H9 (cell line): ENCODE measurements around the gene GIGYF1. TPM values are rescaled to one million over a fixed set of nuclear protein-coding genes. Genes with fewer than 3 reads are reported as not detected.

ENCODE experiments used
- DNase-seq: peaks from one replicate; pipeline ENCODE4 v3.0.0-alpha.2; 2017
- H2AFZ ChIP-seq: one replicate; pipeline ENCODE4 v1.6.1; 2013; ENCODE audit warnings: mild to moderate bottlenecking, low read length, control low read depth, moderate library complexity
- H2AK5ac ChIP-seq: 2 replicates; pipeline ENCODE4 v1.6.1; 2013; ENCODE audit warnings: low read length, control low read depth, mixed read lengths; ENCODE audit not compliant: insufficient read length
- H2BK120ac ChIP-seq: one replicate; pipeline ENCODE4 v1.6.1; 2013; ENCODE audit warnings: low read depth, mild to moderate bottlenecking, low read length, control low read depth, inconsistent platforms; ENCODE audit not compliant: poor library complexity, severe bottlenecking
- H2BK12ac ChIP-seq: 2 replicates; pipeline ENCODE4 v1.6.1; 2013; ENCODE audit warnings: low read length, control low read depth, mixed read lengths, low read depth; ENCODE audit not compliant: insufficient read length
- H2BK15ac ChIP-seq: 2 replicates; pipeline ENCODE4 v1.6.1; 2013; ENCODE audit warnings: low read depth, low read length, control low read depth
- H2BK20ac ChIP-seq: one replicate; pipeline ENCODE4 v1.6.1; 2013; ENCODE audit warnings: low read depth, mild to moderate bottlenecking, low read length, control low read depth, inconsistent platforms; ENCODE audit not compliant: poor library complexity, severe bottlenecking
- H2BK5ac ChIP-seq: 2 replicates; pipeline ENCODE4 v1.6.1; 2013; ENCODE audit warnings: low read length, control low read depth, mixed read lengths; ENCODE audit not compliant: insufficient read length
- H3K14ac ChIP-seq: 2 replicates; pipeline ENCODE4 v1.6.1; 2013; ENCODE audit warnings: low read length, control low read depth; ENCODE audit not compliant: insufficient read depth
- H3K18ac ChIP-seq: 2 replicates; pipeline ENCODE4 v1.6.1; 2013; ENCODE audit warnings: low read depth, mild to moderate bottlenecking, mixed read lengths, low read length, control low read depth; ENCODE audit not compliant: insufficient read length
- H3K23ac ChIP-seq: 2 replicates; pipeline ENCODE4 v1.6.1; 2013; ENCODE audit warnings: low read length, control low read depth, mixed read lengths, low read depth; ENCODE audit not compliant: insufficient read length
- H3K23me2 ChIP-seq: 2 replicates; pipeline ENCODE4 v1.6.1; 2013; ENCODE audit warnings: low read depth, mild to moderate bottlenecking, mixed read lengths, low read length, control low read depth; ENCODE audit not compliant: insufficient read length, poor library complexity, severe bottlenecking
- H3K27ac ChIP-seq: 2 replicates; pipeline ENCODE4 v1.5.1; 2013; ENCODE audit warnings: low read length, control low read depth, mixed read lengths, low read depth; ENCODE audit not compliant: insufficient read length
- H3K27me3 ChIP-seq: 2 replicates; pipeline ENCODE4 v1.6.1; 2013; ENCODE audit warnings: low read length, control low read depth, inconsistent platforms; ENCODE audit not compliant: insufficient read depth
- H3K4ac ChIP-seq: 2 replicates; pipeline ENCODE4 v1.6.1; 2013; ENCODE audit warnings: low read depth, mild to moderate bottlenecking, control low read depth, inconsistent platforms, low read length, moderate library complexity
- H3K4me1 ChIP-seq: 2 replicates; pipeline ENCODE4 v1.6.1; 2013; ENCODE audit warnings: low read length, control low read depth, inconsistent platforms; ENCODE audit not compliant: insufficient read depth
- H3K4me2 ChIP-seq: 2 replicates; pipeline ENCODE4 v1.6.1; 2013; ENCODE audit warnings: low read length, control low read depth, mixed read lengths; ENCODE audit not compliant: insufficient read length, insufficient read depth
- H3K56ac ChIP-seq: 2 replicates; pipeline ENCODE4 v1.6.1; 2013; ENCODE audit warnings: low read depth, mild to moderate bottlenecking, mixed read lengths, low read length, control low read depth; ENCODE audit not compliant: insufficient read length
- H3K79me1 ChIP-seq: 2 replicates; pipeline ENCODE4 v1.6.1; 2013; ENCODE audit warnings: low read depth, mild to moderate bottlenecking, moderate library complexity, low read length, control low read depth, inconsistent platforms; ENCODE audit not compliant: insufficient read depth, poor library complexity, severe bottlenecking
- H3K79me2 ChIP-seq: 2 replicates; pipeline ENCODE4 v1.6.1; 2013; ENCODE audit warnings: low read length, control low read depth, inconsistent platforms; ENCODE audit not compliant: insufficient read depth
- H3K9ac ChIP-seq: 2 replicates; pipeline ENCODE4 v1.6.1; 2013; ENCODE audit warnings: low read length, control low read depth, mixed read lengths; ENCODE audit not compliant: insufficient read length; ENCODE audit errors: extremely low read depth
- H3K9me3 ChIP-seq: one replicate; pipeline ENCODE4 v1.6.1; 2013; ENCODE audit warnings: low read depth, low read length, inconsistent platforms; ENCODE audit not compliant: control insufficient read depth
- H3T11ph ChIP-seq: one replicate; pipeline ENCODE4 v1.6.1; 2013; ENCODE audit warnings: mild to moderate bottlenecking, low read length, control low read depth, inconsistent platforms
- H4K20me1 ChIP-seq: one replicate; pipeline ENCODE4 v1.6.1; 2013; ENCODE audit not compliant: control insufficient read depth, insufficient read length, insufficient read depth
- H4K5ac ChIP-seq: 2 replicates; pipeline ENCODE4 v1.6.1; 2013; ENCODE audit warnings: low read depth, mild to moderate bottlenecking, mixed read lengths, low read length, control low read depth; ENCODE audit not compliant: insufficient read length
- H4K8ac ChIP-seq: replicated peaks from 2 replicates; pipeline ENCODE4 v1.6.1; 2013; ENCODE audit warnings: low read length, control low read depth, mixed read lengths, low read depth; ENCODE audit not compliant: insufficient read length
- H4K91ac ChIP-seq: 2 replicates; pipeline ENCODE4 v1.6.1; 2013; ENCODE audit warnings: low read depth, mild to moderate bottlenecking, moderate library complexity, mixed read lengths, low read length, control low read depth; ENCODE audit not compliant: insufficient read length
- H3K27ac Mint-ChIP-seq, 3 experiments: 2 replicates in 2 of 3; 3 replicates in 1 of 3; pipeline ENCODE4 v1.8.0; 2020 to 2021; ENCODE audit warnings: mixed read lengths in 3 of 3, mild to moderate bottlenecking in 1 of 3, moderate library complexity in 1 of 3
- H3K27me3 Mint-ChIP-seq: 2 replicates; pipeline ENCODE4 v1.8.0; 2021; ENCODE audit warnings: low read depth, mild to moderate bottlenecking, moderate library complexity, mixed read lengths
- H3K36me3 Mint-ChIP-seq, 3 experiments: 2 replicates in 2 of 3; 3 replicates in 1 of 3; pipeline ENCODE4 v1.8.0; 2020 to 2021; ENCODE audit warnings: low read depth in 3 of 3, mixed read lengths in 3 of 3; ENCODE audit not compliant: insufficient read depth in 1 of 3
- H3K4me1 Mint-ChIP-seq, 2 experiments: 2 replicates each; pipeline ENCODE4 v1.8.0; 2020; ENCODE audit warnings: mixed read lengths in 2 of 2
- H3K4me3 Mint-ChIP-seq, 2 experiments: 2 replicates in 1 of 2; 3 replicates in 1 of 2; pipeline ENCODE4 v1.8.0; 2020 to 2021; ENCODE audit warnings: mild to moderate bottlenecking in 2 of 2, mixed read lengths in 2 of 2, moderate library complexity in 1 of 2
- H3K9me3 Mint-ChIP-seq, 2 experiments: 2 replicates in 1 of 2; 3 replicates in 1 of 2; pipeline ENCODE4 v1.8.0; 2020; ENCODE audit warnings: mild to moderate bottlenecking in 2 of 2, mixed read lengths in 2 of 2, moderate library complexity in 1 of 2
- CTCF ChIP-seq: fragments of 200-600 bp; sonication (generic); conservative IDR thresholded peaks from 3 replicates; pipeline ENCODE4 v1.8.0; 2021; ENCODE audit warnings: antibody characterized with exemption, mild to moderate bottlenecking
- WGBS: extraction: QIAGEN DNeasy Blood & Tissue Kit; methylation state at CpG from one replicate; pipeline ENCODE4 v1.1.7; 2013; ENCODE audit warnings: missing lambda C conversion rate, low lambda C conversion rate, mixed read lengths; ENCODE audit not compliant: insufficient read length; ENCODE audit errors: extremely low coverage; 5-methylcytosine and 5-hydroxymethylcytosine counted together
- total RNA-seq: library from RNA; stranded (reverse); gene quantifications from 2 replicates; pipeline ENCODE4 v1.2.1, GENCODE V29; 2021

Gene GIGYF1
- total RNA-seq, 1 experiment from 2014 or later: 104 TPM

DNA sequence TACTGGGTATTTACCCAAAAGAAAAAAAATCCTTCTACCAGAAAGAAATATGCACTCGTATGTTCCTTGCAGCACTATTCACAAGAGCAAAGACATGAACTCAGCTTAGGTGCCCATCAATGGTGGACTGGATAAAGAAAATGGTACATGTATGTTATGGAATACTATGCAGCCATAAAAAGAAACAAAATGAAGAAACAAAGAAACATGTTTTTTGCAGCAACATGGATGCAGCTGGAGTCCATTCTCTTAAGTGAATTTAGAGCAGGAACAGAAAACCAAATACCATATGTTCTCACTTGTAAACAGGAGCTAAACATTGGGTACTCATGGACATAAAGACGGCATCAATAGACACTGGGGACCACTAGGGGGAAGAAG lies 26.0 kb downstream of the GIGYF1 start:
- H3K4me3 Mint-ChIP-seq: no peak overlapping the region
- H3K27ac Mint-ChIP-seq: no peak overlapping the region
- no peaks in the 10 kb centered on the region; a peak in 2 of 5 replicates for H3K9me3 Mint-ChIP-seq

More for the DNA sequence above, 26.0 kb downstream of the GIGYF1 start:
- no CpG with 5 or more reads among the region's 2 CpGs for WGBS
- no peak overlapping the region for H3T11ph ChIP-seq
- H2AFZ ChIP-seq: no peak overlapping the region
- H3K4me2 ChIP-seq: no peak overlapping the region
- H3K79me2 ChIP-seq: no peaks in the 10 kb centered on the region
- Mint-ChIP-seq H3K4me1 (peaks cover 7% of the 10 kb centered on the region in 2 experiments), H3K27me3 (peaks cover 47% of the 10 kb centered on the region), H3K36me3 (no peaks in the 10 kb centered on the region; a peak in 1 of 7 replicates)
- H2BK5ac ChIP-seq: no peak overlapping the region
- no peak overlapping the region for H2BK20ac ChIP-seq
- no peak overlapping the region for H3K23ac ChIP-seq
- H3K23me2 ChIP-seq: no peaks in the 10 kb centered on the region
- no peaks in the 10 kb centered on the region for H4K20me1 ChIP-seq
- H3K27ac ChIP-seq: no peak overlapping the region
- no peak overlapping the region for H4K8ac ChIP-seq
- no peak overlapping the region for H4K5ac ChIP-seq
- no peak overlapping the region for H3K14ac ChIP-seq
- no peak for DNase-seq
- H2AK5ac ChIP-seq: no peak overlapping the region
- no peaks in the 10 kb centered on the region for H3K4me1 ChIP-seq
- H2BK12ac ChIP-seq: no peak overlapping the region
- no peak overlapping the region for H3K56ac ChIP-seq
- H3K79me1 ChIP-seq: no peaks in the 10 kb centered on the region
- no peak overlapping the region for H3K4ac ChIP-seq
- no peak overlapping the region for H3K9ac ChIP-seq
- no peak overlapping the region for H2BK120ac ChIP-seq
- no peak overlapping the region for H3K18ac ChIP-seq
- no peaks in the 10 kb centered on the region for H3K27me3 ChIP-seq
- H3K9me3 ChIP-seq: no peaks in the 10 kb centered on the region
- H4K91ac ChIP-seq: no peak overlapping the region
- TF ChIP-seq CTCF: no peak
- no peak overlapping the region for H2BK15ac ChIP-seq
